Thymus (tissue), 11 donors: Measurements from ENCODE around the gene HYPK. TPM values are rescaled to one million over a fixed set of nuclear protein-coding genes. Genes with fewer than 3 reads are reported as not detected.

ENCODE experiments used
- DNase-seq, 9 donors: peaks; one replicate each; pipeline ENCODE4 v3.0.0-alpha.2; 2013; ENCODE audit warnings: low spot score in 9 of 9, low read depth in 6 of 9, missing footprints in 1 of 9
- H3K27ac ChIP-seq, 2 donors: one replicate each; pipeline ENCODE4 v1.5.1; 2013; ENCODE audit warnings: control low read depth in 1 of 2, low read depth in 1 of 2, low read length in 1 of 2, mild to moderate bottlenecking in 1 of 2, moderate library complexity in 1 of 2
- H3K27me3 ChIP-seq, 2 donors: one replicate each; pipeline ENCODE4 v1.5.1; 2013; ENCODE audit warnings: low read length in 1 of 2; ENCODE audit not compliant: control insufficient read depth in 2 of 2, insufficient read depth in 1 of 2
- H3K36me3 ChIP-seq, 2 donors: one replicate each; pipeline ENCODE4 v1.5.1; 2013; ENCODE audit warnings: low read length in 1 of 2, mild to moderate bottlenecking in 1 of 2, moderate library complexity in 1 of 2; ENCODE audit not compliant: control insufficient read depth in 2 of 2, insufficient read depth in 2 of 2
- H3K4me1 ChIP-seq, 2 donors: one replicate each; pipeline ENCODE4 v1.5.1; 2013; ENCODE audit warnings: low read length in 2 of 2; ENCODE audit not compliant: control insufficient read depth in 2 of 2, insufficient read depth in 2 of 2
- H3K4me3 ChIP-seq, 2 donors: one replicate each; pipeline ENCODE4 v1.5.1; 2013; ENCODE audit warnings: low read length in 2 of 2, control low read depth in 1 of 2, mild to moderate bottlenecking in 1 of 2
- H3K9me3 ChIP-seq, 2 donors: one replicate each; pipeline ENCODE4 v1.5.1; 2013; ENCODE audit warnings: low read length in 1 of 2, mild to moderate bottlenecking in 1 of 2; ENCODE audit not compliant: control insufficient read depth in 2 of 2, insufficient read depth in 1 of 2
- WGBS: extraction: QIAGEN DNeasy Blood & Tissue Kit; methylation state at CpG from one replicate; pipeline ENCODE4 v1.1.7; 2013; 5-methylcytosine and 5-hydroxymethylcytosine counted together
- polyA plus RNA-seq: library from polyadenylated mRNA; stranded (reverse); fragments of 200-250 nt; gene quantifications from one replicate; pipeline ENCODE4 v1.2.3, GENCODE V29; 2013
- total RNA-seq: library from RNA; stranded (reverse); fragments of 120-200 nt; gene quantifications from one replicate; pipeline ENCODE4 v1.2.4, GENCODE V29; 2013
- donor health status: healthy.

The HYPK gene
- total and polyA plus RNA-seq, 2 donors = 5.5 to 13.8 TPM

- DNase-seq = no peak
- Histone ChIP-seq H3K27ac (no peak overlapping the region), H3K9me3 (no peaks in the 10 kb centered on the region), H3K27me3 (no peaks in the 10 kb centered on the region), H3K4me3 (no peak overlapping the region), H3K4me1 (no peaks in the 10 kb centered on the region), H3K36me3 (peaks cover 23 to 35% of the 10 kb centered on the region in 2 donors)
- WGBS = 99% methylated on average over 4 of the region's 4 CpGs
Measured at GRCh38 chr15:43852607-43853006, 52.2 kb downstream of the HYPK start.

Other genes starting within 250 kb of the HYPK start
- gene PPIP5K1, start 210.4 kb upstream of the HYPK start, total RNA-seq = 4.6 TPM
- 5.7 TPM for gene PPIP5K1, start 210.4 kb upstream of the HYPK start, polyA plus RNA-seq
- 0.09 TPM for gene CKMT1B, start 206.6 kb upstream of the HYPK start, total RNA-seq
- gene CKMT1B, start 206.6 kb upstream of the HYPK start, polyA plus RNA-seq = 0.94 TPM
- 0.05 TPM for gene STRC, start 181.8 kb upstream of the HYPK start, total RNA-seq
- gene STRC, start 181.8 kb upstream of the HYPK start, polyA plus RNA-seq = 1.8 TPM
- 0.80 TPM for gene CATSPER2, start 151.8 kb upstream of the HYPK start, total RNA-seq
- 4.9 TPM for gene CATSPER2, start 151.8 kb upstream of the HYPK start, polyA plus RNA-seq
- gene CKMT1A, start 106.7 kb upstream of the HYPK start, total RNA-seq = 0.14 TPM
- 0.23 TPM for gene CKMT1A, start 106.7 kb upstream of the HYPK start, polyA plus RNA-seq
- gene PDIA3, start 54.2 kb upstream of the HYPK start, total RNA-seq = 102 TPM
- 209 TPM for gene PDIA3, start 54.2 kb upstream of the HYPK start, polyA plus RNA-seq
- gene ELL3, start 23.6 kb upstream of the HYPK start, total RNA-seq = 3.2 TPM
- gene ELL3, start 23.6 kb upstream of the HYPK start, polyA plus RNA-seq = 7.3 TPM
- 862 TPM for gene SERF2, start 8.3 kb upstream of the HYPK start, total RNA-seq
- 1,456 TPM for gene SERF2, start 8.3 kb upstream of the HYPK start, polyA plus RNA-seq
- 0.05 TPM for gene SERINC4, start 379 bp upstream of the HYPK start, total RNA-seq
- 0.52 TPM for gene SERINC4, start 379 bp upstream of the HYPK start, polyA plus RNA-seq
- gene MFAP1, start 24.1 kb downstream of the HYPK start, total RNA-seq = 35.9 TPM
- 18.7 TPM for gene MFAP1, start 24.1 kb downstream of the HYPK start, polyA plus RNA-seq
- gene WDR76, start 26.4 kb downstream of the HYPK start, total RNA-seq = 24.6 TPM
- gene WDR76, start 26.4 kb downstream of the HYPK start, polyA plus RNA-seq = 3.5 TPM